ENCODE measurements around the gene STARD13.

Gene STARD13

DNA sequence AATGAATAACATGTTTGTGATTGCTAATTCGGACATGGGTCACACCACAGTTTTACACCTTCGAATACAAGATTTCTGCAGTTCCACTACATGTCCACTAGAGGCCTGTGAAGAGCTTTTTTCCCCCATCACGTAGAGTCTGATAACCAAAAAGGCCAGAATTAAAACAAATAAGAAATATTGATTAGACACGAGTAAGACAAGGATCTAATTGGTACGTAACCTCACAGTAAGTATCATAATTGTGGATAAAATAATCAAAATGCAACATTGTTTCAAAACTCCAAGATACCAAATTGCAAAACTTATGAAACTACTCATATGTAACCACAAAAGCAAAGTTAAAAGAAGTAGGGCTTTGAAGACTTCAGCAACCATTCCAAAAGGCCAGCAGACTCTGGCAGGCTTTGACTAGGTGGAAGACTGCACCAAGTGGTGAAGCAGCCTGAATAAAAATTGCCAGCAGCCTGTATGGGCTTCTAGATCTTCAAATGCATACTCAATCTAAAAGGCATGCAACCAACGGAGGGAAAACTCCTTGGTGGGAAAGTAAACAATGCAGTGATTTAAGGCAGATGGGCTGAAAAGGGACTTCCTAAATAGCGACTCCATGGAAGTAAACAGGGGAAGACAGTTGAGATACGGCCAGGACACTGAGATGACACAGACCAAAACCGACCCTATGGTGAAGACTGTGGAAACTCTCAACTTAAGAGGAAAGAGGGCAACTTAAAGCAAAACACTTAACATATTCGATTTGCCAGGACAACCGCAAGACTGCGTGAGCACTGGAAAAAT is 56.7 kb downstream of the STARD13 start:
- DNase-seq (ENCODE audit: insufficient read length, low spot score) (no peak), FAIRE-seq (no peak)
- TF ChIP-seq POLR2A (IDR thresholded peaks at IDR 0.05; ENCODE audit: low read depth, low read length) = no peak

DNA sequence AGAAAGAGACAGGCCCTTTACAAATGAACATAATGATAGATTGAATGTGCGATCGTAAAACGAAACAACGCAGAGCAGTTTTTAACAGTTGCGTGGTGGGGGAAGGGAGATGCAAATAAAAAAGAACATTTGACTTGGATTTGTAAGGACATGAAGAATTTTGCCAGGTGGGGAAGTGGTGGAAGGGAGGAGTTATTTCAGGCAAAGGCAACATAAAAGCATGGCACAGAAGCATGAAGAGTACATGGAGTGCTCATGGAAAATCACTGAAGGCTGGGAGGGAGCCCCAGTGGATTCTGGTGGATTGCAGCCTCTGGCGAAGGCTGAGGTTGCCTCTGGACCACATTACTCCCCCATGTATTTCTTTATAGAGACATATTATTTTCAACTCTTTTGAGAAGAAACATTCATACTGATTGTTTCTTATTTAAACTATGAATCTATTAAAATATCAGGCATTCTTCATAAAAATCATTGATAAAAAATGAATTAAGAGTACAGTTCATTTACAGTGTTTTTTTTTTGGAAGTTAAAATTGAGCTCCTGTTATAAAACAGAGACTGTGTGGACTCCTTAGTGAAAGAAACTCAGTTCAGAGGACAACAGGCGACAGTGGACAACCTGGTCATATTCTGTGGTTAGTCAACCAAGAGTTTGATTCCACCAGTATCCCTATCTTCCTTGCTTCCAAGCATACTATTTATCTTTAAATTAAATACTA is 57.5 kb downstream of the STARD13 start:
- TF ChIP-seq POLR2A (IDR thresholded peaks at IDR 0.05; ENCODE audit: low read depth, low read length) = no peak
- FAIRE-seq = no peak
- DNase-seq (ENCODE audit: insufficient read length, low spot score) = no peak

DNA sequence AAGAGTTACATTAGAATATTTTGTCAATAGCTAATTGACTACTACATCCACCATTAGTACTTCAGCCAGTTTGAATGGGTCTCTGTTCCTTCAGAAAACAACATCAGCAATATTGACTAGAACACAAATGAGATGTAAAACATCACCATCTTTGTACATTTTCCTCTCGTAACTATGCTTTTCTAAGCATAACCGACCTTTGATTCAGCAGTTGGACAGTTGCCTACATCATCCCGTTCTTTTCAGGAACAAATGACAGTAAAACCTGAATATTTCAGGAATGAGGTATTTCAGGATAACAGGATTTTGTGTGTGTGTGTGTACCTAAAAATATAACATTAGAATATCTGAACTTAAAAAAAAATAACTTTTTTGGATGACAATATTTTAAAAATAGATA is 60.9 kb downstream of the STARD13 start:
- no peak for TF ChIP-seq POLR2A (IDR thresholded peaks at IDR 0.05; ENCODE audit: low read depth, low read length)

DNA sequence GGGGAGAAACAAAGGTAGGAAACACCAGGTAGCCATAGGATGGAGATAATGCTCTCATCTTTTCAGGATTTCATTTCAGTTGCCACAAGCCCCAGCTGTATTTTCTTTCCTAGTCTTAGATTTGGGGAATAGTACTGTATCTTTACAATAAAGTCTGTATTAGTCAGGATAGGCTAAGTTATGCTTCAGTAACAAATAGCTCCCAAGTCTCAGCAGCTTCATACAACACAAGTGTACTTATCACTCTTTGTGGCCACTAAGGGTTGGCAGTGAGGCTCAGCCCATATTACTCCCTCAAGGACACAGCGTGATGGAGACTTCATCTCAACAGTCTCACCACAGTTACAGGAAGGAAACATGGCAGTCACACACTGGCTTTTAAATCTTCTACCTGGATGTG is 61.4 kb downstream of the STARD13 start:
- FAIRE-seq = no peak
- DNase-seq (ENCODE audit: insufficient read length, low spot score) = no peak
- TF ChIP-seq POLR2A (IDR thresholded peaks at IDR 0.05; ENCODE audit: low read depth, low read length) = no peak

More for the DNA sequence above, 60.9 kb downstream of the STARD13 start:
- DNase-seq (ENCODE audit: insufficient read length, low spot score) (no peak), FAIRE-seq (no peak)

DNA sequence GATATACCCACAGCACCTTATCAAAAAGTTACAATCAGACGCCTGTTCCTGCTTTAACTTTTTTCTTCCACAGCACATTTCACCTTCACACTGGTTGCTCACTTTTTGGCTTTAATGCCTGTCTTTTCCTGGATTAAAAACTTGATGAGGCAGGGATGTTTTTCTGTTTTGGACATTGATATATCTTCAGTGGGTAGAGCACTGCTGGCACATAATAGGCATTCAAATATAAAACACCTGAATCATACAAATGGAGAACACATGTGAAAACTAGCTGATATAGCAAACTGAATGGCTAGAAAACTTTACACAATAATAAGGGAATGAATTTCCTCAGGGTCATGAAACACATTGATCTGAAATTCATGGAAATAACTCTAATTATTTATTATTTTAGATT is 65.6 kb downstream of the STARD13 start:
- DNase-seq (ENCODE audit: insufficient read length, low spot score) = no peak
- TF ChIP-seq POLR2A (IDR thresholded peaks at IDR 0.05; ENCODE audit: low read depth, low read length) = no peak
- no peak for FAIRE-seq

DNA sequence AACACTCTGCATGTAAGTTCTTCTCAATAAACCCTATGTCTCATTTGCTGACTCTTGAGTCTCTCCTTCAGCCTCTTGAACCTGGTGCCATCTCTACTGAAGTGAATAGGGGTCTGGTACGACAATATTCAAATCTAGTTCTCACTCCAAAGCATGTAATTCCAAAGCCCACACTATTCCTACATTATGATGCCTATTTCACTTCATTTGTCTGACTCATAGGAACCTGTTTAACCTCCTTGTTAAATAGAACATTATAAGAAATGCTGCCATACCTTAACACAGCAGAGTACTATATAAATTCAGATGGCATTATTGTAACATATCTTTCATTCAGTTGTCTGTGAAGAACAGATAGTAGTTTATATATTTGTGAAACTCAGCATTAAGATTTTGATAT is 67.1 kb downstream of the STARD13 start:
- DNase-seq (ENCODE audit: insufficient read length, low spot score) (no peak), FAIRE-seq (no peak)

DNA sequence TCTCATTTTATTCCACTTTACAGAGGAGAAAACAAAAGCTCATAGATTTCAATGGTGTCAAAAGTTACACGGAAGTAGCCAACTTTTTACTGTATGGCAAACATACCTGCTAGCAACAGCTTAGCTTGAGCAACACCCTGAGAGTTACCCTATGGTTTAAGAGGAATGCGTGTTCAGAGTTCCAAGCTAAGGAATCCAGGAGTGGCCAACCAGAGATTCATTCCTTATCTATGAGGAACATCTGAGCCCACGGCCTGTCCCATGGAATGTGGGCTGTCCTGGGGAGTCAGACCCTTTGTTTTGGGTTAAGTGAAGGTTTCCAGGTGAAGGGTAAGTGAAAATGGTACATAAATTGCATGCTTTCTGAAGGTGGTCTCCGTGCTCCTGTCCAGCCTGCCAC is 67.5 kb downstream of the STARD13 start:
- DNase-seq (ENCODE audit: insufficient read length, low spot score) (no peak), FAIRE-seq (no peak)
- TF ChIP-seq POLR2A (IDR thresholded peaks at IDR 0.05; ENCODE audit: low read depth, low read length) = no peak

More for the DNA sequence above, 67.1 kb downstream of the STARD13 start:
- no peak for TF ChIP-seq POLR2A (IDR thresholded peaks at IDR 0.05; ENCODE audit: low read depth, low read length)

DNA sequence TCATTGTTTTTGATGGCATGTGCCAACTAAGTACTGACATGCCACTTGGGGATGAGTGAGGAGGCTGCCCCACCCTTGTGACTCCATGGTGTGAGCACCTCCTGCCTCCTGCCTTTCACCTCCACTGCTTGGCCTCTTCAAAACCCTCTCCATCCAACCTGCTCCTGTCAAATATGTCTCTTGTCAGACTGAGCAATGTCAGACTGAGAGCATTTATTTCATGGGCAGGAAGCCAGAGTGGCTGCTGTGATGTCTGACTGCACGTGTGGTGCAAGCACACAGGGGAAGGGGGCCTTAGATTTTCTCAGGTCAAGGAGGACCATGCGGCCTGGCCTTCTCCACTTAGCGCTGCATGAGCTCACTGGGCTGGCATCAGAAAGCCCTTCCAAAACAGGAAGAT is 68.3 kb downstream of the STARD13 start:
- FAIRE-seq (no peak), DNase-seq (ENCODE audit: insufficient read length, low spot score) (no peak)
- no peak for TF ChIP-seq POLR2A (IDR thresholded peaks at IDR 0.05; ENCODE audit: low read depth, low read length)

DNA sequence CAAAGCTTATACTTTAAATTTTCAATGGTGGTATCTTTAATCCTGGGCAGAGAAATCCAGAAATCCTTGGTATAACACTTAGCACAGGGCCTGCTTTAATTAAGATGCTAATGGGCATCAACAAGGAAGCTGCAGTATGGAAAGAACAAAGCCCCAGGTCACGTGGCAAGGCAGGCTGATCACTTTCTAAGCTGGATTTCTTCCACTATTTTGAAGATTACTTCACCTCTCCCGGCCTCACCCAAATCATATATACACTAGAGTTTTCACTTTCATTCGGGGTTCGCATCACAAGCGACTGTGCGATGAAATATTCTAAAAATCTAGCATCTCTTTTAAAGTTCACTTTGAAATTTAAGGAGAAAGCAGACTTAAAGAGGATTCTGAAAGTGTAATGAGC is 71.8 kb downstream of the STARD13 start:
- DNase-seq (ENCODE audit: insufficient read length, low spot score) (no peak), FAIRE-seq (no peak)

DNA sequence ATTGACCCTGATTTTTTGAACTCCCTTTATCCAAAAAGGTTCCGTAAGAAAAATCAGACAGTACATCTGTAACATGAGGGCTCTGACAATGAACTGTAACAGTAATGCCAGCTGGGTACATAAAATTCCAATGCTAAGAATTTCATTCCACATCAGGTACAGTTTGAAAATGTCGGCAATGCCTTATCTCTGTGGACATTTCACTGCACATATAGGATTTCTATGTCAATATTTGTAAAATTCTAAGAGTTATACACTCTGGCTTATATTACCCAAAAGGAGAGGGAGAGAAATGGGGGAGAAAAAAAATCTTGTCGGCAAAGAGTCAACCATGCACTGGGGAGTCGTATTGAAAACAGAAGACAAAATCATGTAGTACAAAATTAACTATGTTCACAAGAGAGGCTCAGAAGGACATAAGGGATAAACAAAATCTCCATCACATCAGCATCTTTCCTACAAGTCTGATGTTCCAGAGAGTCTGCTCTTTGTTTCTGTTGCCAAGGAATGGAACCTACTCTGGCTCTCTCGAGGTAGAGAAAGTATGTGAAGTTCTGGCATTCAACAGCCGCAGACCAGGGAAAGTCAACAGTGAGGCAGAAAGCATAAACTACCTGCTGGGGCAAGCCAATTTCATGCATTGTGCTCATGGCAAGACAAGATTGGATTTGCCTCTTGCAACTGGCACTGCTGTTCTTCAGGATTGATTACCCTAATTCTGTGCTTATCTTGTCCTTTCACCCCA is 72.4 kb downstream of the STARD13 start:
- TF ChIP-seq POLR2A (IDR thresholded peaks at IDR 0.05; ENCODE audit: low read depth, low read length) = no peak
- no peak for FAIRE-seq
- no peak for DNase-seq (ENCODE audit: insufficient read length, low spot score)

More for the DNA sequence above, 71.8 kb downstream of the STARD13 start:
- no peak for TF ChIP-seq POLR2A (IDR thresholded peaks at IDR 0.05; ENCODE audit: low read depth, low read length)

DNA sequence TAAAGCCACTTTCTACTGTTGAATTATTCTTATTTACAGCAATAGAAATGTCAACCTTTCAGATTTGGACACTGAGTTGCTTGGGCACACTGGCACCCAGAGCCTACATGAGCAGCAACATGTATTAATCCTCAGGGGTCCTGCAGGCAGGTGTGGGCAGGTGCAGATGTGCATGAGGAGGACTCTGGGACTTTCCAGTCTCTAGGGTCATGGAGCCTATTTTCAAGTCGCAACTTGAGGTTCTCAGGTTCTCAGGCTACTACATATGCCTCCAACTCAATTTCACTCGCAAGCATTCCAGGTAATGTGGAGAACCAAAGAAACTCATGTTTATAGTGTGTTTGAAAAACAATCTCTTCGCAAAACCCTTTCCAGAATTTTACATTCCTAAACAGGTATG is 73.2 kb downstream of the STARD13 start:
- no peak for DNase-seq (ENCODE audit: insufficient read length, low spot score)
- TF ChIP-seq POLR2A (IDR thresholded peaks at IDR 0.05; ENCODE audit: low read depth, low read length) = no peak
- FAIRE-seq = no peak

DNA sequence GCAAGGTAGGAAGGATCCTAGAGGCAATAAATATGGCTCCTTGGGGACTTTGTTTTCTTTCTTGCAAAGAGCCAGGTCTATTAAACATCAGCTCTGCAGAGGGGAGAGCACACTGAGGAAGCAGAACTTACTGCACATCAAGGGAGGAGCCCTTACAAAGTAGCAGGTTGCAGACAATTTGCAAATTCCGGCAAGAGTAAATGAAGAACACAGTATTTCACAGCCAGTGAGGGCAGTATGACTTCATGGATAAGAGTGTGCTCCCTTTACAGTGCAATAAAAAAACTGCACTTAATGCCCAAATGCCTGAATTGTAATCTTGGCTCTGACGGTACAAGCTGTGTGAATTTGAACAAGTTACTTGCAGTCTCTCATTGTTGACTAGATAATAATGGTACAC is 75.5 kb downstream of the STARD13 start:
- TF ChIP-seq POLR2A (IDR thresholded peaks at IDR 0.05; ENCODE audit: low read depth, low read length) = no peak
- DNase-seq (ENCODE audit: insufficient read length, low spot score) (no peak), FAIRE-seq (no peak)

DNA sequence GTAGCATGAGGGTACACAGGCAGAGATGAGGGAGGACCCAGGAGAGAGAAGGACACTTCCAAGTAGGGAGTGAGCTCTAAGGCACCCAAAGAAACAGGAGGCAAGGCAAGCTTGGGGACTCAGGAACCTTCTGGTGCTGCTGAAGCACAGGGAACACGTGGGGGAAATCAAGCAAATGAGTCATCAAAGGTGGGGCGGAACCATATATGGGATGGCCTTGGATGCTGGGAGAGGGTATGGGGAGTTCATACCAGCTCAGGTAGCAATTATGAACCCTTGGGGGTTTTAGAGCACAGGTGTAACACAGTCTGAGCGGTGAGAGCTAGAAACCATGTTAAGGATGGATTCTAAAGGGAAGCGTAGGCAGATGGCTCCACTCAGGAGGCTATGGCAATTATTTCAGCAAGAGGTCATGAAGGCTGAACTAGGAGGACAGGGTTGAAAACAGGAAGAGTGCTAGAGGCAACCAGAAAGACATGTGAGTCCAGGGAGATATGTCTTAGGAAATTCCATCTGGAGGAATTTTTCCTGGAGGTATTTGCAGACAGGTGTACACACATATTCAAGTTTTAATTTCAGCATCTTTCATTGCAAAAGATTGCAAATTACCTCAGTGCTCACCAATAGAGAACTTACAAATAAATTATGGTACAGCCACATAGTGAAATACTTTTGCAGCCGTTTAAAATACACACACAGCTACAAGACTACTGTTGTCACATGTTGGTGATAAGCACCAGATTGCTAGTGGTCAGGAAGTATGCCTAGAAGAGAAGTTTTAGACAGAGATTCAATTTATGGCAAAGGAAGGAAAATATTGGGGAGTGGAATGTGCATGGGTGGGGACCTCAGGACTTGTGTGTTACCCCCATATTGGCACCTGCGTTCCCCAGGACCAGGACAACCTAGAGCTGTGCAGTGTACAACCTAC is 77.0 kb downstream of the STARD13 start:
- DNase-seq (ENCODE audit: insufficient read length, low spot score) (no peak), FAIRE-seq (no peak)
- TF ChIP-seq POLR2A (IDR thresholded peaks at IDR 0.05; ENCODE audit: low read depth, low read length) = no peak

Measured in H54 (cell line).